KMS-11 (cell line): ENCODE data around the gene C2CD2.

Experiments used
- H2AFZ ChIP-seq: fragments of 200-600 bp; sonication (generic); 2 replicates; pipeline ENCODE4 v1.6.1; 2016; ENCODE audit warnings: antibody characterized with exemption, mixed run types, low read depth
- H3K27ac ChIP-seq: fragments of 200-600 bp; sonication (generic); 2 replicates; pipeline ENCODE4 v1.6.1; 2016; ENCODE audit warnings: mild to moderate bottlenecking, mixed run types
- H3K27me3 ChIP-seq: fragments of 200-600 bp; sonication (generic); 2 replicates; pipeline ENCODE4 v1.6.1; 2017; ENCODE audit warnings: mild to moderate bottlenecking, low read depth, mixed run types, moderate library complexity; ENCODE audit not compliant: insufficient read depth
- H3K36me3 ChIP-seq: fragments of 200-600 bp; sonication (generic); 2 replicates; pipeline ENCODE4 v1.6.1; 2017; ENCODE audit warnings: mild to moderate bottlenecking, mixed run types; ENCODE audit not compliant: insufficient read depth
- H3K4me1 ChIP-seq: fragments of 200-600 bp; sonication (generic); 2 replicates; pipeline ENCODE4 v1.6.1; 2016; ENCODE audit warnings: mild to moderate bottlenecking, low read depth, mixed run types; ENCODE audit not compliant: poor library complexity, severe bottlenecking
- H3K4me2 ChIP-seq: fragments of 200-600 bp; sonication (generic); 2 replicates; pipeline ENCODE4 v1.7.0; 2016; ENCODE audit warnings: mild to moderate bottlenecking, mixed run types
- H3K4me3 ChIP-seq: fragments of 200-600 bp; sonication (generic); IDR thresholded peaks from 2 replicates; pipeline ENCODE4 v1.6.1; 2017; ENCODE audit warnings: low read depth, low read length, mixed read lengths; ENCODE audit not compliant: insufficient read depth
- H3K79me2 ChIP-seq: fragments of 200-600 bp; sonication (generic); 2 replicates; pipeline ENCODE4 v1.6.1; 2016; ENCODE audit warnings: low read depth, mixed run types; ENCODE audit not compliant: insufficient read depth
- H3K9ac ChIP-seq: fragments of 200-600 bp; sonication (generic); 2 replicates; pipeline ENCODE4 v1.6.1; 2016; ENCODE audit warnings: mild to moderate bottlenecking, mixed run types
- H4K20me1 ChIP-seq: fragments of 200-600 bp; sonication (generic); 2 replicates; pipeline ENCODE4 v1.6.1; 2016; ENCODE audit warnings: mild to moderate bottlenecking, mixed run types; ENCODE audit not compliant: insufficient read depth
- CTCF ChIP-seq: fragments of 200-600 bp; sonication (generic); conservative IDR thresholded peaks from 2 replicates; pipeline ENCODE4 v1.6.1; 2017; ENCODE audit warnings: low read depth, mild to moderate bottlenecking, antibody characterized with exemption, low read length, moderate library complexity, mixed read lengths

C2CD2 gene

GRCh38 chr21:41921021-41921420 is 32.8 kb downstream of the C2CD2 start:
- Histone ChIP-seq H3K9ac (no peak overlapping the region), H4K20me1 (no peaks in the 10 kb centered on the region), H3K4me3 (no peak overlapping the region), H3K27me3 (no peaks in the 10 kb centered on the region), H3K36me3 (no peaks in the 10 kb centered on the region), H3K4me1 (peaks cover 7% of the 10 kb centered on the region), H2AFZ (no peak overlapping the region), H3K4me2 (no peak overlapping the region), H3K79me2 (no peaks in the 10 kb centered on the region), H3K27ac (no peak overlapping the region)
- TF ChIP-seq CTCF: no peak

- no peak for TF ChIP-seq CTCF
- Histone ChIP-seq H2AFZ (no peak overlapping the region), H3K36me3 (no peaks in the 10 kb centered on the region), H3K4me3 (no peak overlapping the region), H4K20me1 (no peaks in the 10 kb centered on the region), H3K27me3 (no peaks in the 10 kb centered on the region), H3K9ac (no peak overlapping the region), H3K4me1 (peaks cover 1% of the 10 kb centered on the region), H3K4me2 (no peak overlapping the region), H3K27ac (no peak overlapping the region), H3K79me2 (no peaks in the 10 kb centered on the region)
Observed at GRCh38 chr21:41920476-41920875, 33.3 kb downstream of the C2CD2 start.

GRCh38 chr21:41919666-41920398 is 34.0 kb downstream of the C2CD2 start:
- no peaks in the 10 kb centered on the region for H3K79me2 ChIP-seq
- no peaks in the 10 kb centered on the region for H4K20me1 ChIP-seq
- no peaks in the 10 kb centered on the region for H3K36me3 ChIP-seq
- no peak overlapping the region for H2AFZ ChIP-seq
- H3K4me3 ChIP-seq: no peak overlapping the region
- no peaks in the 10 kb centered on the region for H3K4me1 ChIP-seq
- H3K27ac ChIP-seq: no peak overlapping the region
- no peak overlapping the region for H3K4me2 ChIP-seq
- no peak overlapping the region for H3K9ac ChIP-seq
- no peaks in the 10 kb centered on the region for H3K27me3 ChIP-seq
- no peak for TF ChIP-seq CTCF

DNA sequence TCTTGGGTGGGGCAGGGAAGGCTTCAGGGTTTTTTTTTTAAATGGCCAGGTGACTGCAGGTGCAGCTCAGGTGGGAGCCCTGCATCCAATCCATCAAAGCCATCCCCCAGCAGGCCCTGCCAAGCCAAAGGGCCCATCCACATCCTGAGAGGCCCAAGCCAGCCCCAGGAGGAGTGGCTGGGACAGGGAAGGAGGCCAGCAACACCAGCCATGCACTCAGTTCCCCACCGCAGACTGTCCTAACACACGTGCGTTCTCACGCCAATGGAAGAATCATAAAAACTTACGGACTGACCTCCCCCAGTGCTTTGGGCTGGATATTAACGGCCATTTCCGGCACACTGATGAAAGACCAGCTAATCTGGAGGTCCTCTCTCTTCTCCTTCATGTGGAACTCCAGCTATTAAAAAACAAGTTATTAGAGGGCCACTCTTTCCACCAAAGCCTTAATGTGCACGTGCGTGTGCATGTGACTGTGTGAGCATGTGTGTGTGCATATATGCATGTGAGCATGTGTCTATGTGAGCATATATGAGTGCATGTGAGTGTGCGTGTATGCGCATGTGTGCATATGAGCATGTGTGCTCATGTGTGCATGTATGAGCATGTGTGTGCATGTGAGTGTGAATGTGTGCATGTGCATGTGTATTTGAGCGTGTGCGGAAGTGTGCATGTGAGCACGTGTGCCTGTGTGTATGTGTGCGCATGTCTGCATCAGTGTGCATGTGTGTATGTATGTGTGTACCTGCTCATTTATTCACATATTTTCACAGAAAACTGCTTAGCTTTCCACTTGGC is 35.1 kb downstream of the C2CD2 start:
- Histone ChIP-seq H3K36me3 (no peaks in the 10 kb centered on the region), H2AFZ (no peak overlapping the region), H3K4me1 (no peaks in the 10 kb centered on the region), H3K27me3 (no peaks in the 10 kb centered on the region), H3K79me2 (no peaks in the 10 kb centered on the region), H3K4me3 (no peak overlapping the region), H4K20me1 (no peaks in the 10 kb centered on the region), H3K4me2 (no peak overlapping the region), H3K9ac (no peak overlapping the region), H3K27ac (no peak overlapping the region)
- no peak for TF ChIP-seq CTCF
